HG03469 (cell line): Measurements from ENCODE around the gene HS3ST1.
A peak's percentile ranks its signal among the peaks of the same experiment; 100 is the strongest.
"Not testable (repeated sequence)": the region's sequence is repeated elsewhere in the genome, so short reads cannot be mapped to it uniquely, and the experiment has no call there.

Experiments
- ATAC-seq: cut with Tn5 transposase; IDR thresholded peaks from one replicate; pipeline ENCODE4 v1.9.1; 2021; ENCODE audit warnings: mild to moderate bottlenecking, moderate library complexity, moderate number of reproducible peaks; ENCODE audit not compliant: unreplicated experiment

Gene HS3ST1

DNA sequence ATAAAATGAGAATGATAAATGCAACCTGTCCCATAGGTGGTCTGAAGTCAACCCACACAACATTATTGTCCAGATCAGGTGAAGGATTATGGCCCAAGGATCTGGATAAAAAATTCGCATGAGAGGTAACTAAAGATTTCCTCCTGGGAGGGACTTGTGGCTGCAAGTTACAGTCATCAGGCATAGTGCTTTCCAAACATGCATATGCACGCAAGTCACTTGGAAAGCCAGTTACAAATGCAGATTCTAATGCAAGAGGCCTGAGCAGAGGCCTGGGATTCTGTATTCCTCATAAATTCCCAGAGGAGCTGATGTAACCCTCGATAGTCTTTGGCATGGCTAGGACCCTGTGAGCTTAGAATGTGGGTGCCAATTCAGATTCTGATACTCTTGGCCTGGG, 21.1 kb downstream of the HS3ST1 start:
- no peak for ATAC-seq

DNA sequence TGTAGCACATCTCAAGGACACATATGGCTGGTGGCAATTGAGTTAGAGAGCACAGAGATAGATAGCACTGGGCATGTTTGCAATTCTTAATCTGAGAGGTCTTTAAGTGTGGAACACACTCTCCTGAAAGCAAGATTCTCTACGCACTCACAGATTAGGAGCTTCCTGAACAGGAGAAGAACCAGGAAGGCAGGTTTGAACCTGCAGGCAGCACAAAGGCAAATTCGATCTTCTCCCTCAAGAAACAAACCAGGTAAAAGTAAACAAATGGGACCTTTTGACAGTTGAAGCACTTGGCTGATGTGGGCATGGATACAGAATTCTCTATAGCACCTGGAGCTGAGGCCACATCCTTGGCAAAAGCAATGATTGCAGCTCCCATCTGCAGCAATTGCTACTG, 24.3 kb downstream of the HS3ST1 start:
- no peak for ATAC-seq

DNA sequence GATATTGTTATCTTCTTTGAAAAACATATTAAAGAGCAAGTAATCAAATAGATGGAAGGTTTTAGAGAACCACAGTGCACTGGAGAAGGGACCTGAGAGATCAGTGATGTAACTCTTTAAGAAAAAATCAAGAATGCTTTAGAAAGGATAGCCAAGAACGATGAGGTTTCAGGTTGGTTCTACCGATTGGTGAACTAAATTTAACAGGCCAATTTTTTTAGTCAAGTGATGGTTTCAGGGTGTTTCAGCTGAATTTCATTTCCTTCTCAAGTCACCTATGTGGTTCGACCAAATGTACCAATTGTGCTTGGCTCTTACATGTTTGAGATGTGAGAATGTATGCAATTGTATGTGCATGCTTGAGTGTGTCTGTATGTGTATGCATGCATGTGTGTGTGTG, 26.5 kb downstream of the HS3ST1 start:
- ATAC-seq = peak; percentile 59

DNA sequence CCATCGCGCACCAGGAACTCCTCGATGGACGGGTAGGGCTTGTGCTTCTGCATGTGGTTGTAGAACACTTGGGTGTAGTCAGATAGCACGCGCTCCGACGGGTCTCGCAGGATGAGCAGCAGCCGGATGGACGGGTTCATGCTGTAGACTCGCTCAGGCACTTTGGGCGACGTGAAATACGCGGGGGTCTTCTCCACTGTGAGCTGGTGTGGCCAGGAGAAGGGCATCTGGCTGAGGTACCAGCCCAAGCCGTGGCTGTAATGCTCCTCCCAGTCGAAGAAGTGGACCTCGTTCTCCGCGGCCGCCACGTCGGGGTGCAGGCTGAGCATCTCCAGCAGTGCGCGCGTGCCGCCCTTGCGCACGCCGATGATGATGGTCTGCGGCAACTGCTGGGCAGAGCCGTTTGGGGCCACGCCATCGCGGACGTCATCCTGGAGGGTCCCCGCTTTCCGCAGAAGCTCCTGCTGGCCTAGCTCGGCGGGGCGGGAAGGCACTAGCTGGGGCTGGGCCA, 29.2 kb downstream of the HS3ST1 start:
- ATAC-seq = no peak

DNA sequence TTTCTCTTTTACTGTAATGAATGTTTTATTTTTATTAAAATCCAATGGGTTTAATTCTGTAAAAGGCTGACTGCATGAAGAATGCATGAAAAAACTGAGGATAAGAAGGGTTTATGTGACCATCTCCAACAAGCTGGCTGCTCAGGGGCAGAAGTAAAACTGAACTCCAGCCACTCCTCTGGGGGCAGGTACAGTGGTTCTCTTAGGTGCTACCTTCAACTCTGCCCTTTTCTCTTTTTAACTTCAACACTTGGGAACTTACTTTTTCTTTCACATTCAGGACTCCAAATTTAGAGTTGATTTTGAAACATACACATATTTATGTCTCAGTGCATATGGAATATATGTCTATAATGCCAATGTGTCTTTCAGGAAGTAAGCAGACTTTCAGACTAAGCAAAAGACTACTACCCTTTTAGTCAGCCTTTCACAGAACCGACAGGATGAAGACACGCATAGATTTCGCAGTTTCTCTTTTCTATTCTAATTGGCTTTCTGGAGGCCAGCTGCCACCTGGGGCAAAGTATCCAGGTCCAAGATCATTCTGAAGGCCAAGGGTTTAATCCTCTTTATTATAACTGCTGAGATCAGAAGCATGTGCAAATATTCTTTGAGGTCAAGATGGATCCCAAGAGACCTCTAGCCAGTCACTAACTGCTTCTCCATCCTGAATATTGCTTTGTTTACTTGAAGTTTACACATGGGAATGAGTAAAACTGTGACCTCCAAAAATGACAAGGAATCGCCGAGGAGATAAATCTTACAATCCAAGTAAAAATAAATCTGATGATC, 30.7 kb downstream of the HS3ST1 start:
- no peak for ATAC-seq

DNA sequence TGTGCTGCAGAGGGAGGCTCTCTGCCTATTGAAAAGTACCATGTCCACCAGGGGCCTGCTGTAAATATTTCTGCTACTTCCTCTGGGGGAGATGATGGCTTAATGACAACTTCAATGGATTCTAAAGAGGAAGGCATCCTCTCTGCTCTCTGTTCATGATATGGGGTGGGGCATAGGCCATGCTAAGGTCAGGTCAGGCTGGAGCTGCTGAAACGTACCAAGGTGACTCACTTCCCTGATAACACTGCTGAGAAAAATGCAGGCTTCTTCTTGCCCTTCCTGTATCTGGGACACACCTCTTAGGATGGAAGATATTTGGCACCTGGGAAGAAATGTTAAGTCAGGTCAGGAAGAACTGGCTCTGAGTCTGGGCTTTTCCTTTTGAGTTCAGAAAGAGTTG, 31.5 kb downstream of the HS3ST1 start:
- ATAC-seq = no peak

DNA sequence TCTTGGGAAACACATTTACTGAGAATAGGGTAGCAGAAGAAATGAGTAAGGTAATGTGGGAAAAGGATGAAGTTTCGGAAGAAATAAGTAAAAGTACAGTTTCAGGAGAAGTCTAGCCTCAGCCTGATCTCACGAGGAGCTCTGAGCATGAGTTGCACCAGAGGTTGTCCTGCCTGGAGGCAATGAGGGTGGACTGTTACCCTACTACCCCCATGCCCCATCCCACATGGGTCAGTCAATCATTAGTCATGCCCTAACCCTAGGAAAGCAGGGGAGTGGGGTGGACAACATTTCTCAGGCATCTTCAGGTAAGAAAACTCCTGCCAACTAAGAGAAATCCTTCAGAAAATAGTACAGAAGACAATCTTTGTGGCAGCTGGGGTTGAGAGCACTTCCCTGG, 35.1 kb downstream of the HS3ST1 start:
- ATAC-seq = no peak

DNA sequence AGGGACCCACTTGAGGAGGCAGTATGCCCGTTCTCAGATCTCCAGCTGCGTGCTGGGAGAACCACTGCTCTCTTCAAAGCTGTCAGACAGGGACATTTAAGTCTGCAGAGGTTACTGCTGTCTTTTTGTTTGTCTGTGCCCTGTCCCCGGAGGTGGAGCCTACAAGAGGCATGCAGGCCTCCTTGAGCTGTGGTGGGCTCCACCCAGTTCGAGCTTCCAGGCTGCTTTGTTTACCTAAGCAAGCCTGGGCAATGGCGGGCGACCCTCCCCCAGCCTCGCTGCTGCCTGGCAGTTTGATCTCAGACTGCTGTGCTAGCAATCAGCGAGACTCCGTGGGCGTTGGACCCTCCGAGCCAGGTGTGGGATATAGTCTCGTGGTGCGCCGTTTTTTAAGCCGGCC, 44.6 kb downstream of the HS3ST1 start:
- ATAC-seq = not testable (repeated sequence)

DNA sequence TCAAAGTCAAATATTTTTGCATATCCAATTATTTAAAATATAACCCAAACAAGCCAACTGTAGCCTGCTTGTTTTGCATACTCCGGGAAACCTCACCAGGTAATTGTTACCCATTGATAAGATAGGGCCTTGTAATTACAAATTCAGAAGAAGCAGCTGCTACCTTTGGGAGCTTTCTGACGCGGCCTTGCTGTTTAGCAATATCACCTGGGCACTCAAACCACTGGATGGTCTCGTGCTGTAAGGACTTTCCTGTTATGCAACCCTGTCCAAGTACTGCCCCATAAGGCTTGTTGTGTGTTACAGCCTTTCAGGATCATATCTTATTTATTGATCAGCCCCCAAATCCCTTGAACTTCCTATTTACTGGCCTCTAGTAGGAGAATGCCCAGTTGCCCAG, 52.1 kb downstream of the HS3ST1 start:
- ATAC-seq = no peak

DNA sequence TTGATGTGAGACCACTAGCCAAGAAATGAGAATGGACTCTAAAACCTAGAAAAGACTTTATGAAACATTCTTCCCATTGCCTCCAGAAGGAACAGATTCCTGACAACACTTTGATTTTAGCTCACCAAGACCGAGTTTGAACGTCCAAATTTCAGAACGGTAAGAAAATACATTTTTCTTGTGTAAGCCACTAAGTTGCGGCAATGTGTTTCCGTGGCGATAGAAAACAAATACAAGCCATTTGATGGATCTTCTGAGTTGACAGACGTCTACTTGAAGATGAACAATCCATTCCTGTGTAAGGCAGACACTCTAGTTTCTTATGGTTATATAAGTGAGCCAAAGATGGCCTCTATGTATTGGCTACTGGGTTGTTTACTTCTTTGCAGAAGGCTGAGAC, 52.5 kb downstream of the HS3ST1 start:
- ATAC-seq = no peak

DNA sequence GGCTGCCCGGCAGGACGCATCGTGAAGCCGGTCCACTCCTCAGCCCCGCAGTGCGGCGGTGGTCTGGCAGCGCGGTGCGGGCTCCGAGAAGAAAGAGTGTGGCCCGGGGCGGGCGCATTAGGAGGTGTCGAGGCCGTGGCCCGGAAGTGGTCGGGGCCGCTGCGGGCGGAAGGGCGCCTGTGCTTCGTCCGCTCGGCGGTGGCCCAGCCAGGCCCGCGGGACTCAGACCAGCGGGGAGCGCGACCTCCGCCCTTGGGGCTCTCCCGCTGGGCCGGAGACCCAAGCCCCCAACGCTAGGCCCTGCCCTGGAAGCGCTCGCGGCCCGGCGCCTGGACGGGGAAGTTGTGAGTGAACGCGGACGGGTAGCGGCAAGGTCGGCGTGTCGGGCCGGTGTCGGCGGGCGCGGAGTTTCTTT, 60.0 kb downstream of the HS3ST1 start:
- no peak for ATAC-seq

DNA sequence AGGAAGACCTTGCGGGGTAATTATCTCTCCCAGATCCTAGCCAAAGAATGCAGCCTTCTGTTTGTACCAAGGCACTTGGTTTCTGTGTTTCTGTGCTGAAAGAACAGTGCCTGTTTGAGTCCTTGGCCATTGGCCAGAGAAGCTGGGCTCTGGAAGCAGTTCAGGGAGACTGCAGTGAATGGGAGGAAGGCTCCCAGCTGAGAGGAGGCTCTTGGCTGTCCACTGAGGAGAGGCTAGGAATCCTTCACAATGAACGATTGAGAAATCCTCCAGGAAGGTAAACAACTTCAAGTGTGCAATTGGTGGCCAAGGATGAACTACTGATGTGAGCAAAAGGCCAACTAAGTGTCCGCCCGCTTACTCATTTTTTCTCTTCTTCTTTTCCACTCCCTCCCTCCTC, 61.3 kb downstream of the HS3ST1 start:
- ATAC-seq = no peak

DNA sequence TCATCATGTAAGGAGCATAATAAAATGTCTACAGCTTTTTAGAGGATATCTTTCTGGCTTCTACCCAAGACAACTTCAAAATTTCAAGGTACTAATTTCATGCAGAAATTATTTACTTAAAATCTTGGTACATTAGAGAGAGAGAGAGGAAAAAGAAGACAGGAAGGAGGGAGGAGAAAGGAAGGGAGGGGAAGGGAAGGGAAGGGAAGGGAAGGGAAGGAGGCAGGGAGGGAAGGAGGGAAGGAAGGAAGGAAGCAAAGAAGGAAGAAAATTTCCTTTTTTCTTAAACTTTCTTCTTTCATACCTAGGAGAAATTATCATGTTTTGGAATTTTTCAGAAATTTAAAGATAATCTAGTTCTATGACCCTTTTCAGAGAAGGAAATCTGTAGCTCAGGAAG, 61.8 kb downstream of the HS3ST1 start:
- no peak for ATAC-seq

DNA sequence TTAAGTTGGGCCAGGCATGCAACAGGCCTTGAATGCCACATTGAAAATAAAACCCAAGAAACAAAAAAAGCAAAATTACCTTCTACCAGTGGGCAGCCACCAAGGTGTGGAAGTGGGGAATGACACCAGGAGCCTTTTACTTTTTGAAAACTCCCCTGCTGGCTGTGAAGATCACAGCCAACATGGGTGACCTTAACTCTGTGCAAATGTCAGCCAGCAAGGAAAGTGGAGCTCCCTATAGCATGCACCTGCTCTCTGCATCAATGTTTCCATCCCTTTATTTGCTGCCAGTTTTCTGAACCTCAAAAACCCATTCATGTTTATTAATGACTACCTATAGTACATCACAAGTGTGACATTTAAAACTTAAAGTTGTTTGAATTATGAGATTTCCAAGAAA, 63.7 kb downstream of the HS3ST1 start:
- ATAC-seq = no peak

DNA sequence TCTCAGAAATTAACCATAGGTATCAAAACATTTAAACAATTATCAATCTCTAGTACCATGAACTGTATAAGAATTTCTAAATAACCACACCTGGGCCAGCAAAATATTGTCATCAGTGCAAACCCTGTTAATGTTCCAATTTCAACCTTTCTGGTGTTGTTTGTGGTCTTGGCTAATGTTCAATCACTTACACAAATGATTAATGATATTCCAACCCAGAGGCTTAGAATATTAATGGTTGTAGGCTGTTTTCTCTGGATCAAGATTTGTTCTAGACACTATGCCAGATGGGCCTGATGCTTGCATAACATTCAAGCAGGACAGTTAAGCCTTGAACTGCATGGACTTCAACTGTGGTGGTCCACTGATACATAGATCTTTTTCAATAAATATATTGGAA, 69.1 kb downstream of the HS3ST1 start:
- ATAC-seq = no peak

DNA sequence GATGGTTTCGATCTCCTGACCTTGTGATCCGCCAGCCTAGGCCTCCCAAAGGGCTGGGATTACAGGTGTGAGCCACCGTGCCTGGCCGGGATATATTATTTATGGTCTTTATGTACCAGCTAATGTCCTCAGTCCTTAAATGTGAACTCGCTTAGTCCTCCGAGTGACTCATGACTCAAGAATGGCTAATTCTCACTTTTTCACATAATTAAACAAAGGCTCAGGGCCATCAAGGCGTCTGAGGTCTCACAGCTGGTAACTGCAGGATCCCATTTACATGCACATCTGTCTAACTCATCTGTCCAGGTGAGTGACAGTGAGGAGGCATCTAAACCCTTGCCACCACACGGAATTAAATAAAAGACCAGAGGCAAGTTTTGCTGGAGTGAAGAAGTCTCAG, 73.5 kb downstream of the HS3ST1 start:
- no peak for ATAC-seq

DNA sequence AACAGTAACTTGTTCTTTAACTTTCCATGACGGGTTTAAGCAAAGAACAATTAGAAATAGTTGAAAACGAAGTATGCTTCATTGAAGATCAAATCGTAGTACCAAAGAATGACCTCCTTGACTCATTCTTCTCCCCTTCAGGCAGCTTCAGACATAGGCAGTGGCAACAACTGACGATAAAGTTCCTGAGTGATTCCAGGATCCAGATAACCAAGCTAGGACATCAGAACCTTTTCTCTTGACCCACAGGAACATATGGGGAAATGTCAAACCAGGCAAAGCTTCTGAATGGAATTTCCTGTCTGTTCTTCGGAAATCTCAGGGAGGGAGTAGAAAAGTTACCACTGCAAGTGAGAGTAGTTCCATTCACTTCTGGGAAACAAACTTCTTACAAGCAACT, 74.2 kb downstream of the HS3ST1 start:
- ATAC-seq = no peak

DNA sequence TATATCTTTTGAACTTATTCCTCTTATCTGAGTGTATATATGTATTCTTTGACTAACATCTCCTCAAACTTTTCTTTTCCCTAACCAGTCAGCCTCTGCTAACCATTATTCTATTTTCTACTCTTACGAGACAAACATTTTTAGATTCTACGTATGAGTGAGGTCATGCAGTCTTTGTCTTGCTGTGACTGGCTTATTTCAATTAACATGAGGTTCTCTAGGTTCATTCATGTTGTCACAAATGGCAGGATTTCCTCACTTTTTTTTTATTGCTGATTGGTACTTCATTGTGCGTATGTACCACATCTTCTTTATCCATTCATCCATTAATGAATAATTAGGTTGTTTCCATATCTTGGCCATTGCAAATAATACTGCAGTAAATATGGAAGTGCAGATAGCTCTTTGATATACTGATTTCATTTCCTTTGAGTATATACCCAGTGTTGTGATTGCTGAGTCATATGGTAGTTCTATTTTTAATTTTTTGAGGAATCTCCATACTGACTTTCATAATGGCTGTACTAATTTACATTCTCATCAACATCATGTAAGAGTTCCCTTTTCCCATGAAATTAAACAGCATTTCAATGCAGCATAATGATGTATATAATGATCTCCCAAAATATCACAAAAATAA, 80.1 kb downstream of the HS3ST1 start:
- ATAC-seq = no peak

DNA sequence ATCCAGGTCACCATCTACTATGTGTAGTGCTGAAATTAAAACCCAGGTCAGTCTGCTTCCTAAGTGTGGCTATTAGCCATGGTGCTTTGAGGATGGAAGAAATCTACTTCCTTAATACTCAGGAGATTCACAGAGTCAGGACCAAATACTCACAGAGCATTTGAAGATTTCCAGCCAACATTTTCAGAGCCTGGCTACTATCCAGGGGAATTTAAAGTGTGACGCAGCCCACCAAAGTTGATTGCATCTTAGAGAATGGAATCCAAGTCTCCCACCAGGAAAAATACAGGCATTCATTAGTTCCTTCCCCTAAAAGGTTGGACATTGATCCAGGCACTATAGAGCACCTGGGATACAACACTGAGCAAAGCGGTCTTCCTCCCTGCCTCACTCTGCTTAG, 83.8 kb downstream of the HS3ST1 start:
- no peak for ATAC-seq

DNA sequence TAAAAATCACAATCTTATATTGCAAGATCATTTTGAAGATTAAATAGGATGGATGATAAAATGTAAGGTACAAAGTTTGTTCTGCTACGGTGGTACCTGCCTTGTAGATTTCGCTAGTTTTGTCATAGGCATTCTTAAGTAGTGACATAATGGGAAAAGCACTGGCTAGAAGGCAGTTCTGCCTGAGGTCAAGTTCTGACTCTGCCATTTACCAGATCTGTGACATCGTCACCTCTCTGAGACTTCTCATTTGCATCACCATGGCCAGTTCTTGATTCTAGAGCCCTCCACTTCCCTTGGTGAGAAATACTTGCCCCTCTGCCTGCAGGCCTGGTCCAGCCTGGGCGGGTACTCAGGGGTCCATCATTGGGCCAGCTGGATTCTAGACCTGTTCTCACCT, 85.2 kb downstream of the HS3ST1 start:
- ATAC-seq = no peak
